CD4-positive, alpha-beta T cell (primary cell): ENCODE data around the gene DCUN1D2. TPM values are rescaled to one million over a fixed set of nuclear protein-coding genes. Genes with fewer than 3 reads are reported as not detected.

Experiments used
- ATAC-seq: fragments of 200-7000 bp; cut with Tn5 transposase; one replicate; pipeline ENCODE4 v1.10.0; 2022; ENCODE audit warnings: mild to moderate bottlenecking; ENCODE audit not compliant: poor library complexity
- CTCF ChIA-PET: fragments of 350-600 bp; sonication (Branson Sonifier 250); formaldehyde crosslinking; loops from one replicate; lab custom pipeline; 2021; ENCODE audit warnings: antibody characterized with exemption, inconsistent platforms; lab: Charles Lee
- POLR2A ChIA-PET: fragments of 350-600 bp; sonication (Branson Sonifier 250); formaldehyde crosslinking; loops from one replicate; lab custom pipeline; 2021; ENCODE audit warnings: antibody characterized with exemption, inconsistent platforms; lab: Charles Lee
- DNase-seq, 14 experiments: peaks; one replicate each; pipeline ENCODE4 v3.0.0-alpha.2; 2013 to 2020; ENCODE audit warnings: mixed read lengths in 2 of 14
- H3K27ac ChIP-seq, 2 donors: one replicate each; pipeline versions ENCODE4 v1.5.1 to v1.7.0; 2013; ENCODE audit warnings: low read length in 2 of 2, low read depth in 1 of 2, mild to moderate bottlenecking in 1 of 2
- H3K27me3 ChIP-seq, 2 experiments: 1 replicate in 1 of 2; 2 replicates in 1 of 2; pipeline versions ENCODE4 v1.6.1 to v1.7.0; 2013; ENCODE audit warnings: low read length in 2 of 2, control low read depth in 1 of 2, mild to moderate bottlenecking in 1 of 2, moderate library complexity in 1 of 2; ENCODE audit not compliant: insufficient read depth in 2 of 2, control insufficient read depth in 1 of 2
- H3K36me3 ChIP-seq: one replicate; pipeline ENCODE4 v1.6.1; 2013; ENCODE audit warnings: low read length, control low read depth; ENCODE audit not compliant: insufficient read depth
- H3K4me1 ChIP-seq: one replicate; pipeline ENCODE4 v1.6.1; 2013; ENCODE audit warnings: low read length, control low read depth; ENCODE audit not compliant: insufficient read depth
- H3K4me3 ChIP-seq: one replicate; pipeline ENCODE4 v1.5.1; 2013; ENCODE audit warnings: mild to moderate bottlenecking, low read length, moderate library complexity
- H3K9me3 ChIP-seq, 2 experiments: 1 replicate in 1 of 2; 2 replicates in 1 of 2; pipeline versions ENCODE4 v1.6.1 to v1.7.0; 2013; ENCODE audit warnings: low read length in 2 of 2, mild to moderate bottlenecking in 2 of 2, control low read depth in 1 of 2, moderate library complexity in 1 of 2; ENCODE audit not compliant: control insufficient read depth in 1 of 2, insufficient read depth in 1 of 2
- H3K27ac Mint-ChIP-seq: one replicate; pipeline ENCODE4 v1.8.0; 2020; ENCODE audit warnings: mixed read lengths
- H3K27me3 Mint-ChIP-seq: one replicate; pipeline ENCODE4 v1.8.0; 2021; ENCODE audit warnings: mixed read lengths
- H3K36me3 Mint-ChIP-seq: one replicate; pipeline ENCODE4 v1.8.0; 2021; ENCODE audit warnings: low read depth, mixed read lengths
- H3K4me1 Mint-ChIP-seq: one replicate; pipeline ENCODE4 v1.8.0; 2021; ENCODE audit warnings: low read depth, mixed read lengths
- H3K4me3 Mint-ChIP-seq: one replicate; pipeline ENCODE4 v1.8.0; 2020; ENCODE audit warnings: mild to moderate bottlenecking, mixed read lengths
- H3K9me3 Mint-ChIP-seq: one replicate; pipeline ENCODE4 v1.8.0; 2020; ENCODE audit warnings: mixed read lengths
- CTCF ChIP-seq: fragments of 200-600 bp; IDR thresholded peaks from one replicate; pipeline ENCODE4 v1.8.0; 2022; ENCODE audit warnings: antibody characterized with exemption, mild to moderate bottlenecking
- intact Hi-C, 2 experiments: fragments of 100-400 bp; cut with DNase I in 1 of 2; cut with micrococcal nuclease in 1 of 2; formaldehyde crosslinking; loops; one replicate each; pipeline versions ENCODE4 v1.15.1 to v1.9.0; 2023 to 2025; cut with DNase I, micrococcal nuclease
- total RNA-seq, 174 experiments: library from RNA in 2 of 174; stranded (reverse) in 2 of 174; gene quantifications; one replicate each; pipeline ENCODE4 v1.2.3 and lab custom pipeline; 2021 to 2026

The DCUN1D2 gene
- total RNA-seq, 2 experiments from 2014 or later, result 16.2 to 18.9 TPM

GRCh38 chr13:113442985-113443362 lies 47.5 kb downstream of the DCUN1D2 start:
- DNase-seq (no peak), ATAC-seq (no peak)
- Mint-ChIP-seq H3K4me3 (no peak overlapping the region), H3K27me3 (no peaks in the 10 kb centered on the region), H3K9me3 (no peaks in the 10 kb centered on the region), H3K36me3 (peaks cover 8% of the 10 kb centered on the region), H3K4me1 (no peaks in the 10 kb centered on the region), H3K27ac (no peak overlapping the region)
- no peaks in the 10 kb centered on the region for H3K36me3 ChIP-seq
- H3K9me3 ChIP-seq, result peaks cover 0 to 13% of the 10 kb centered on the region in 2 experiments
- H3K4me3 ChIP-seq, result no peak overlapping the region
- no peaks in the 10 kb centered on the region for H3K4me1 ChIP-seq
- POLR2A ChIA-PET, result no interaction called here
- intact Hi-C loops, result no loop called here
- no peak for TF ChIP-seq CTCF
- H3K27me3 ChIP-seq, result no peaks in the 10 kb centered on the region
- H3K27ac ChIP-seq, result no peak overlapping the region
- CTCF ChIA-PET, result no interaction called here

- TF ChIP-seq CTCF, result no peak
- POLR2A ChIA-PET, result no interaction called here
- ATAC-seq (no peak), DNase-seq (no peak)
- Histone ChIP-seq H3K36me3 (no peaks in the 10 kb centered on the region), H3K27me3 (no peaks in the 10 kb centered on the region), H3K27ac (no peak overlapping the region), H3K9me3 (peaks cover 0 to 13% of the 10 kb centered on the region in 2 experiments), H3K4me3 (no peak overlapping the region), H3K4me1 (no peaks in the 10 kb centered on the region)
- Mint-ChIP-seq H3K4me3 (no peak overlapping the region), H3K4me1 (no peaks in the 10 kb centered on the region), H3K36me3 (peaks cover 8% of the 10 kb centered on the region), H3K27ac (no peak overlapping the region), H3K27me3 (no peaks in the 10 kb centered on the region), H3K9me3 (no peaks in the 10 kb centered on the region)
- CTCF ChIA-PET, result no interaction called here
- intact Hi-C loops, result no loop called here
Observed at GRCh38 chr13:113442354-113442984, 48.0 kb downstream of the DCUN1D2 start.

GRCh38 chr13:113441661-113442060 lies 48.9 kb downstream of the DCUN1D2 start:
- Histone ChIP-seq H3K27ac (no peak overlapping the region), H3K27me3 (no peaks in the 10 kb centered on the region), H3K36me3 (no peaks in the 10 kb centered on the region), H3K4me1 (no peaks in the 10 kb centered on the region), H3K9me3 (peaks cover 0 to 13% of the 10 kb centered on the region in 2 experiments), H3K4me3 (no peak overlapping the region)
- CTCF ChIA-PET, result no interaction called here
- Mint-ChIP-seq H3K4me3 (no peak overlapping the region), H3K9me3 (no peaks in the 10 kb centered on the region), H3K27me3 (no peaks in the 10 kb centered on the region), H3K4me1 (no peaks in the 10 kb centered on the region), H3K36me3 (peaks cover 8% of the 10 kb centered on the region), H3K27ac (no peak overlapping the region)
- TF ChIP-seq CTCF, result no peak
- intact Hi-C loops, result no loop called here
- DNase-seq (no peak), ATAC-seq (no peak)
- POLR2A ChIA-PET, result no interaction called here
